Gastroesophageal sphincter (tissue), 3 donors: ENCODE data around the gene LDB2.

Experiments used
- POLR2A ChIP-seq, 2 donors: fragments of 450-650 bp; IDR thresholded peaks; one replicate each; pipeline ENCODE4 v1.6.1; 2017; ENCODE audit warnings: antibody characterized with exemption in 2 of 2, mild to moderate bottlenecking in 2 of 2, moderate library complexity in 1 of 2
- TF ChIP-seq, protein P1 (sequence below), 4 experiments: fragments of 200-600 bp in 2 of 4; fragments of 450-650 bp in 2 of 4; sonication (generic) in 1 of 4; IDR thresholded peaks; one replicate each; pipeline ENCODE4 v1.5.1; 2017 to 2019; ENCODE audit warnings: antibody characterized with exemption in 4 of 4, mild to moderate bottlenecking in 2 of 4, moderate library complexity in 2 of 4

GRCh38 chr4:16788868-16789267 is 109.6 kb downstream of the LDB2 start:
- TF ChIP-seq POLR2A (IDR thresholded peaks at IDR 0.05) = no peak
- TF ChIP-seq, protein P1, sequence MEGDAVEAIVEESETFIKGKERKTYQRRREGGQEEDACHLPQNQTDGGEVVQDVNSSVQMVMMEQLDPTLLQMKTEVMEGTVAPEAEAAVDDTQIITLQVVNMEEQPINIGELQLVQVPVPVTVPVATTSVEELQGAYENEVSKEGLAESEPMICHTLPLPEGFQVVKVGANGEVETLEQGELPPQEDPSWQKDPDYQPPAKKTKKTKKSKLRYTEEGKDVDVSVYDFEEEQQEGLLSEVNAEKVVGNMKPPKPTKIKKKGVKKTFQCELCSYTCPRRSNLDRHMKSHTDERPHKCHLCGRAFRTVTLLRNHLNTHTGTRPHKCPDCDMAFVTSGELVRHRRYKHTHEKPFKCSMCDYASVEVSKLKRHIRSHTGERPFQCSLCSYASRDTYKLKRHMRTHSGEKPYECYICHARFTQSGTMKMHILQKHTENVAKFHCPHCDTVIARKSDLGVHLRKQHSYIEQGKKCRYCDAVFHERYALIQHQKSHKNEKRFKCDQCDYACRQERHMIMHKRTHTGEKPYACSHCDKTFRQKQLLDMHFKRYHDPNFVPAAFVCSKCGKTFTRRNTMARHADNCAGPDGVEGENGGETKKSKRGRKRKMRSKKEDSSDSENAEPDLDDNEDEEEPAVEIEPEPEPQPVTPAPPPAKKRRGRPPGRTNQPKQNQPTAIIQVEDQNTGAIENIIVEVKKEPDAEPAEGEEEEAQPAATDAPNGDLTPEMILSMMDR (IDR thresholded peaks at IDR 0.05) = no peak
